ENCODE measurements around the gene DCUN1D4.
A peak's percentile ranks its signal among the peaks of the same experiment; 100 is the strongest.

Gene DCUN1D4

DNA sequence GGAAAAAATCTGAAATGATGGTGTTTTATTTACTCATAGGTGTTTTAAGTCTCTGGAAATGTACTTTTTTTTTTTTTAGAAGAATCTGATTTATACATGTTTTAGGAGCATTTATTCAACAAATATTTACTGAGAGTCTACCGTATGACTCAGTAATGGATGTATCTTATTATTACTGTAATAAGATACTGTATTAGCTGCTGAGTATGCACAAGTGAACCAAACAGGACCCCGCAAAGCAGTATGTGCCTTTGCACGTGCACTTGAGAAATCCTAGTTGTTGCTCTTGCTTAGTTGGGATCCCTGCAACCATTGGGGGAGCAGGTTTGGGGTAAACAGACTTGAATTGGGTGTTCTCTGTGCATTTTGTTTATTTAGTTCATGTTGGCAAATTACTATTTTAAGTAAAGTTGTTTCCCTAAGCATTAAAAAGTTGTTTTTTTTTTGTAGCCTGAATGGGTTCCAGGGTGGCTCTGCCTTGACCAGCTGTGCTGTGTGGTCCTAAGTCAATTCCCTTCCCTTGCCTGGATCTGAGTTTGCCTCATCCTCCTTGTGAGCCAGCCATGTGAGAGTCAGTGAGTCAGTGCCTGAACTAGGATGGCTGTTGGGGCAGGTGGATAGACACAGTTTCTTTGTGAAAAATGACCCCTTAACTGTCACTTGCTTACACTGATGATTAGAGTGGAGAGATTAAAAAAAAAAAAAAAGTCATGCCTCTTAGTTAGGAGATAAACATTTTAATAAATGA, 27.7 kb downstream of the DCUN1D4 start:
- DNase-seq (ENCODE audit: low read depth): peak; percentile 27
- TF ChIP-seq, protein P1, sequence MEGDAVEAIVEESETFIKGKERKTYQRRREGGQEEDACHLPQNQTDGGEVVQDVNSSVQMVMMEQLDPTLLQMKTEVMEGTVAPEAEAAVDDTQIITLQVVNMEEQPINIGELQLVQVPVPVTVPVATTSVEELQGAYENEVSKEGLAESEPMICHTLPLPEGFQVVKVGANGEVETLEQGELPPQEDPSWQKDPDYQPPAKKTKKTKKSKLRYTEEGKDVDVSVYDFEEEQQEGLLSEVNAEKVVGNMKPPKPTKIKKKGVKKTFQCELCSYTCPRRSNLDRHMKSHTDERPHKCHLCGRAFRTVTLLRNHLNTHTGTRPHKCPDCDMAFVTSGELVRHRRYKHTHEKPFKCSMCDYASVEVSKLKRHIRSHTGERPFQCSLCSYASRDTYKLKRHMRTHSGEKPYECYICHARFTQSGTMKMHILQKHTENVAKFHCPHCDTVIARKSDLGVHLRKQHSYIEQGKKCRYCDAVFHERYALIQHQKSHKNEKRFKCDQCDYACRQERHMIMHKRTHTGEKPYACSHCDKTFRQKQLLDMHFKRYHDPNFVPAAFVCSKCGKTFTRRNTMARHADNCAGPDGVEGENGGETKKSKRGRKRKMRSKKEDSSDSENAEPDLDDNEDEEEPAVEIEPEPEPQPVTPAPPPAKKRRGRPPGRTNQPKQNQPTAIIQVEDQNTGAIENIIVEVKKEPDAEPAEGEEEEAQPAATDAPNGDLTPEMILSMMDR (conservative IDR thresholded peaks at IDR 0.05; ENCODE audit: control insufficient read depth, insufficient read depth, low read depth, low read length): no peak
- H3K4me3 ChIP-seq (ENCODE audit: control insufficient read depth, low read depth, low read length): no peak overlapping the region

DNA sequence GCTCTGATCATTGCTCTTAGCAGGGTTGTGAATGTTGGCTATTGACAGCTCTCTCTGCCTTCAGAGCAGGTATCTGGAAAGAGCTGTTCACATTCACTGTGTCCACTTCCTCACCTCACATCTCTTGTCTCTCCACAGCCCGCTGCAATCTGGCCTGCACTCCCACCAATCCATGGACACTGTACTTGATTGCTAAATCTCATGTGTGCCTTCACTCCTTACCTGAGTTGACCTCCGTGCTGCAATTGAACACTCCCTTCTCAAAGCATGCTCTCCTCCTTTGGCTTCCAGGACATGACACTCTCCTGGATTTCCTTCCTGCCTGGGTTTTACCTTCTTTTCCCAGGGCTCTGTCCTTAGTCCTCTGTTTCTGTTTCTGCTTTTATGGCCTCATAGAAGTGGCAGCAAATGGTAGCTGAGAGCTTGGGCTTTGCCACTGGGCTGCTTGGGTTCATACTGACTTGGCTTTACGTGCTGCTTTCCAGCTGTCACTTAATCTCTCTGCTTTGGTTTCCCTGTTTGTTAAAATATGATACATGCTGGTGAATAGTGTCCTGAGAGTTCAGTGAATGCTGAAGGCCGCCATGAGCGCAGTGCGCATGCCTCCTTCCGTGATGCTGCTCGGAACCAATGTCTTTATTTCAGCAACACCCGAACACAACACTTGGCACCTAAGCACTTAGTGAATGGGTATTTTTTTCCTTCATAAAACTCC, 29.5 kb downstream of the DCUN1D4 start:
- no peak for DNase-seq (ENCODE audit: low read depth)
- no peak overlapping the region for H3K4me3 ChIP-seq (ENCODE audit: control insufficient read depth, low read depth, low read length)
- TF ChIP-seq, protein P1 (conservative IDR thresholded peaks at IDR 0.05; ENCODE audit: control insufficient read depth, insufficient read depth, low read depth, low read length): no peak

DNA sequence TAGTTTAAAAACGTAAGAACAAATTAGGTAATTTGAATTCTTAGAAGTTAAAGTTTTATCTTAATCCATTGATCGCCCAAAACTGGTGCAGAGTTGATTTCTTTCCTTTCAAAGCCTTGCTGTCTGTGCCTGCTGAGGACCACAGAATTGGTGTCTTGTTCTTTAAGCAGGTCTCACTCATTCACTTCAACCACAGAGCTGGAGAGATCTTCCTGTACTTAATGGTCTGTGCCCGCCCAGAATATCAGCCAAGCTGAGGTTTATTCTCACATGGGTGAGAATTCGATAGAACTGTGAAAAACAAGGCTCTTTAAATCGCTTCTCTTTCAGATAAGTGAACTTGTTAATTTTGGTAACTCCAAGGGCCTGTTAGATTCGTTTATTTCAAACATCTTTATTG, 31.6 kb downstream of the DCUN1D4 start:
- TF ChIP-seq, protein P1 (conservative IDR thresholded peaks at IDR 0.05; ENCODE audit: control insufficient read depth, insufficient read depth, low read depth, low read length): no peak
- no peak for DNase-seq (ENCODE audit: low read depth)
- no peak overlapping the region for H3K4me3 ChIP-seq (ENCODE audit: control insufficient read depth, low read depth, low read length)

DNA sequence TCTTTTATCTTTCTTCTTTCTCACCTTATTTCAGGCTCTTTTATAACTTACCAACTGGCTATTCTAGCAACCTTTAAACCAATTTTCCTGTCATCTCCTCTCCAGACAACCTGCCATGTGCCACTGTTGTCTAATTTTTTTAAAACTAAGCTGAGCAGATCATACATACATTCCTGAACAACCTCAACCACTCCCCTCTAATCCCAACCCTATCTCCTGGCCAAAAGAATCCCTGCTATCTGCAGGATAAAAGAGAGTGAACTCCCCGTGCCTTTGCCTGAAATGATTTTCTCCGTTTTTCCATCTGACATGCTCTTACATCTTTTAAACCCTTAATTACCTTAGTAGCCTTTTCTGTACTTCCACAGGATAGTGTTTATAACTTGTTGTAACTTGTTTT, 35.5 kb downstream of the DCUN1D4 start:
- DNase-seq (ENCODE audit: low read depth): no peak
- TF ChIP-seq, protein P1 (conservative IDR thresholded peaks at IDR 0.05; ENCODE audit: control insufficient read depth, insufficient read depth, low read depth, low read length): no peak
- no peak overlapping the region for H3K4me3 ChIP-seq (ENCODE audit: control insufficient read depth, low read depth, low read length)

DNA sequence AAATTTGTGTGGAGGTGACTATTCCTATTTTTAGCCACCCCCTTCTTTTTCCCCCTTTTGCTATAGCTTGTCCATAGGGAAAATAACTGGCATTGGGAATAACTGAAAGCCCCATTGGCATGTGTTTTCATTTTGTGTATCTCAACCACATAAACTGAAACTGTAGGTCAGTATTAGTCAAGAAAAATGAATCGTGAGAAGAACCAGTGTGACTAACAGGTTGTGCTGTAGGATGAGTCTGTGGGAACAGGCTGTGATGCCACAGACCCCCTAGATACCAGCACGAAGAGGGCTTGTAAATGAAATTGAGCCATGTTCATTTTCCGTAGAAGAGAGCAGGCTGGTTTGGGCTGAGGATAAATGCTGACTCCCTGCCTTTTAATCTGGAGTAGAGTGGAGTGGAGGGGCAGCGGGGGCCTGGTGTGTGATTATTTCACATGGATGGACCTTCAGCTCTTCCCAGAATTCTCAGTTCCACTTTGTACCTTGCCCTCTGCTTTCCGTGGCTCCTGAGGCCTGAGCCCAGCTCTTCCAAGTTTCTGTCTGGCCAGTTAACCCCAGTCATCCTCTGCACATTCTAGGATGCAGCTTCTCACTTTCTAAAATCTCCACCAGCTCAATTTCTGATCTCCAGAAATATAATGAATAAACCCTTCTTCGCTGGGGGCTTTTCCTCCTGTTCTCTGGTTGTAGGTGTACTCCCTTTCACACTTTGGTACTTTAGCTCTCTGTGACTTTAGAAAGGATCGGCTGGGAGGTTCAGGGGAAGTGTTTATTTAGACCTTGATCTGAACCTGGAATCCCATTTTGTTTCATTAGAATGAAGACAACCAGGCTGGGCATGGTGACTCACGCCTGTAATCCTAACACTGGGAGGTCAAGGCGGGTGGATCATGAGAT, 37.3 kb downstream of the DCUN1D4 start:
- no peak overlapping the region for H3K4me3 ChIP-seq (ENCODE audit: control insufficient read depth, low read depth, low read length)

DNA sequence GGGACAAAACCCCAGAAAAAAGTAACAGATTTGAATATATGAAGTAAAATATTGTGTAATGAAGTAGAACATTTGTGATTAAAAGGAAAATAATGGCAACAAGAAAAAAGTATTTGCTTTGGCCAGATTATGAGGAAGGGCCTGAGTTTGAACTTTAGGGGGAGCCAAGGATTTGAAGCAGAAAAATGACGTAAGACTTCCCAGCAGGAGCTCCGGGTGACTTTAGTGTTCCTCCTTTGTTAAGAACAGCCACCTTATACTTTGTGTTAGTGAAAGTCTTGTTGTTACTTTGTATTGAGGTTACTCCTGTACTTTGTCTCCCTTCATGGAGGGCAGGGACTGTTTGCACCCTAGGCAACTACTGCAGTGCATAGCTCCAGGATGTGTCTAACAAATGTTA, 41.1 kb downstream of the DCUN1D4 start:
- H3K4me3 ChIP-seq (ENCODE audit: control insufficient read depth, low read depth, low read length): no peak overlapping the region
- no peak for DNase-seq (ENCODE audit: low read depth)
- TF ChIP-seq, protein P1 (conservative IDR thresholded peaks at IDR 0.05; ENCODE audit: control insufficient read depth, insufficient read depth, low read depth, low read length): no peak

More for the DNA sequence above, 37.3 kb downstream of the DCUN1D4 start:
- TF ChIP-seq, protein P1 (conservative IDR thresholded peaks at IDR 0.05; ENCODE audit: control insufficient read depth, insufficient read depth, low read depth, low read length): no peak
- DNase-seq (ENCODE audit: low read depth): peak; percentile 39

All from fibroblast of mammary gland (primary cell).